Activated CD8-positive, alpha-beta T cell treated with anti-CD3 and anti-CD28 coated beads for 36 hours (primary cell): Measurements from ENCODE around the gene NUDT1. TPM values are rescaled to one million over a fixed set of nuclear protein-coding genes. Genes with fewer than 3 reads are reported as not detected.

Experiments used
- ATAC-seq: fragments of 200-7000 bp; cut with Tn5 transposase; one replicate; pipeline ENCODE4 v1.10.0; 2021; ENCODE audit warnings: mild to moderate bottlenecking, moderate library complexity
- CTCF ChIA-PET: fragments of 350-600 bp; sonication (Branson Sonifier 250); formaldehyde crosslinking; loops from one replicate; lab custom pipeline; 2021; ENCODE audit warnings: antibody characterized with exemption; lab: Charles Lee
- POLR2A ChIA-PET: fragments of 350-600 bp; sonication (Branson Sonifier 250); formaldehyde crosslinking; loops from one replicate; lab custom pipeline; 2021; ENCODE audit warnings: antibody characterized with exemption; lab: Charles Lee
- DNase-seq: peaks from one replicate; pipeline ENCODE4 v3.0.0-alpha.2; 2020
- H3K27ac Mint-ChIP-seq: one replicate; pipeline ENCODE4 v1.8.0; 2021; ENCODE audit warnings: mild to moderate bottlenecking, mixed read lengths
- H3K27me3 Mint-ChIP-seq: one replicate; pipeline ENCODE4 v1.8.0; 2021; ENCODE audit warnings: mixed read lengths
- H3K36me3 Mint-ChIP-seq: one replicate; pipeline ENCODE4 v1.8.0; 2021; ENCODE audit warnings: low read depth, mixed read lengths
- H3K4me1 Mint-ChIP-seq: one replicate; pipeline ENCODE4 v1.8.0; 2021; ENCODE audit warnings: low read depth, mixed read lengths
- H3K4me3 Mint-ChIP-seq: one replicate; pipeline ENCODE4 v1.8.0; 2021; ENCODE audit warnings: mild to moderate bottlenecking, moderate library complexity, mixed read lengths
- H3K9me3 Mint-ChIP-seq: one replicate; pipeline ENCODE4 v1.8.0; 2021; ENCODE audit warnings: mixed read lengths
- intact Hi-C: fragments of 100-400 bp; cut with micrococcal nuclease; formaldehyde crosslinking; loops from one replicate; pipeline ENCODE4 v1.10.0; 2022
- total RNA-seq, 2 experiments: library from RNA; stranded (reverse); gene quantifications; one replicate each; pipeline ENCODE4 v1.2.3, GENCODE V29; 2021
- TF ChIP-seq, protein P1 (sequence below): fragments of 200-600 bp; IDR thresholded peaks from one replicate; pipeline ENCODE4 v1.8.0; 2022; ENCODE audit warnings: antibody characterized with exemption, mild to moderate bottlenecking

Gene NUDT1
- total RNA-seq, 2 experiments from 2014 or later = 90.2 to 93.9 TPM

DNA sequence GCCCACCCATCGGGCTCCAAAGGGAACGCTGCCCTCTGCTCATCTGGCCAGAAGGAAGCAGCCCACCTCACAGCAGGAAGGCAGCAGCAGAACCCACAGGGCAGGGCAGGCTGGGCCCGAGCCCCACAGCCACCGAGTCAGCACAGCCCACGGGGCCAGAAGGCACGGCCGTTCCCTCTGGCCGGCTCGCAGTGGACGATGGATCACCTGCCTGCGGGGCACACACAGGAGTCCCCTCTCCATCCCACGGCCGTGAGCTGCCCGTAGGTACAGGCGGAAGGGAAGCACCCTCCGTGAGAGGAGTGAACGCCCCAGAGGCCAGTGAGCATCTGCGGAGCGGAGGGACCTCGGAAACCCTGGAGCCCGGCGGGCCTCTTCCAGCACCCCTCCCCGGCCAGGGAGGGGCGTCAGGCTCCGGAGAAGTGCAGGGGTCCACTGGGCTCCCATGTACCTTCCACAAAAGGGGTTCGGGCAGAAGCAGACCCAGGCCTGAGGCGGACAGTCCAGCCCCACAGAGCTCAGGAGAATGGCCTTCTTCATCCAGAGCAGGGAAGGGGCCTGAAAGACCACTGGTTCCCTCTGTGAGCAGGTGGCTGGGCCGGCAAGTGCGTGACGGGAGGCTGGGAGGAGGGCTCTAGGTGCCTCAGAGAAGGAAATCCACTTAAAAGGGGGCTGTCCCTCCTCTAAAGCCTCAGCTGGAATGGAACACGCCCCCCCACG lies 11.7 kb downstream of the NUDT1 start:
- Mint-ChIP-seq H3K4me1 (peaks cover 22% of the 10 kb centered on the region), H3K4me3 (no peak overlapping the region), H3K27me3 (no peaks in the 10 kb centered on the region), H3K27ac (no peak overlapping the region), H3K36me3 (peaks cover 16% of the 10 kb centered on the region), H3K9me3 (no peaks in the 10 kb centered on the region)
- ChIA-PET CTCF (no interaction called here), POLR2A (interaction anchor here (1.5 to 1.8 kb wide), 2 partner anchors 9 to 12 kb away, joined by 4 to 5 read pairs; no protein-coding TSS in a partner anchor)
- ATAC-seq (no peak), DNase-seq (no peak)
- intact Hi-C loops = no loop called here
- TF ChIP-seq, protein P1, sequence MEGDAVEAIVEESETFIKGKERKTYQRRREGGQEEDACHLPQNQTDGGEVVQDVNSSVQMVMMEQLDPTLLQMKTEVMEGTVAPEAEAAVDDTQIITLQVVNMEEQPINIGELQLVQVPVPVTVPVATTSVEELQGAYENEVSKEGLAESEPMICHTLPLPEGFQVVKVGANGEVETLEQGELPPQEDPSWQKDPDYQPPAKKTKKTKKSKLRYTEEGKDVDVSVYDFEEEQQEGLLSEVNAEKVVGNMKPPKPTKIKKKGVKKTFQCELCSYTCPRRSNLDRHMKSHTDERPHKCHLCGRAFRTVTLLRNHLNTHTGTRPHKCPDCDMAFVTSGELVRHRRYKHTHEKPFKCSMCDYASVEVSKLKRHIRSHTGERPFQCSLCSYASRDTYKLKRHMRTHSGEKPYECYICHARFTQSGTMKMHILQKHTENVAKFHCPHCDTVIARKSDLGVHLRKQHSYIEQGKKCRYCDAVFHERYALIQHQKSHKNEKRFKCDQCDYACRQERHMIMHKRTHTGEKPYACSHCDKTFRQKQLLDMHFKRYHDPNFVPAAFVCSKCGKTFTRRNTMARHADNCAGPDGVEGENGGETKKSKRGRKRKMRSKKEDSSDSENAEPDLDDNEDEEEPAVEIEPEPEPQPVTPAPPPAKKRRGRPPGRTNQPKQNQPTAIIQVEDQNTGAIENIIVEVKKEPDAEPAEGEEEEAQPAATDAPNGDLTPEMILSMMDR = no peak

DNA sequence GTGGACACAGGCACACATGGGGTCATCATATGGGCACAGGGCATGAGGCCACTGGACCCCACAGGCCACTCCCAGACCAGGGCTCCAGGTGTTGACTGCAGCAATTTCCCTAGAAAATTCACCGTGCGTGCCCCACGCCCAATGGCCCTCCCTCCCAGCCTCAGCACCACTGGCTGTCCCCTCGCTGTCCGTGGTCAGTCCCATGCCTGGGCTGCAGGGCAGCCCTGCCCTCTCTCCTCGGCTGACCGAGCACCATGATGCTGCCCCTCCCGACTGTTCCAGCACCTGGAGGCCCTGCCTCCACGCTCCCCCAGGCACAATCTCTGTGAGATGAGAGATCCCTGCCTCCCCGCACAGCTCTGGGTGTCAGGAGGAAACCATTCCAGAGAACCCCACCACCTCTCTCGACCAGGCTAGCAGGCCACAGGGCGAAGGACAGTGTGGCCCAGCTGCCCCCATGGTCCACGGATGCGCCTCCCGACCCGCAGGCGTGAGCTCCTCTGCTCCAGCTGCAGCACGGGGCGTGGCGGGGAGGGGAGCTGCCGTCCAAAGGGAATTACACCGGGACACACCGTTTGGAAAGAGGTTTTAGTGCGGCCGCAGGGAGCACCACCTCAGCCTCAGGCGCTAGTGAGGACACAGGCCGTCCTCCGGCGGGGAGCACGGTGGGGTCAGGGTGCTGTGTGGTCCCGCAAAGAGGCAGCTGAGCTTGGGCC lies 12.6 kb downstream of the NUDT1 start:
- POLR2A ChIA-PET = interaction anchor here (0.9 to 1.8 kb wide), 3 partner anchors 10 to 100 kb away, joined by 3 to 5 read pairs (median 4); partner anchors contain the start of gene EIF3B
- peaks cover 13% of the 10 kb centered on the region for H3K4me1 Mint-ChIP-seq

DNA sequence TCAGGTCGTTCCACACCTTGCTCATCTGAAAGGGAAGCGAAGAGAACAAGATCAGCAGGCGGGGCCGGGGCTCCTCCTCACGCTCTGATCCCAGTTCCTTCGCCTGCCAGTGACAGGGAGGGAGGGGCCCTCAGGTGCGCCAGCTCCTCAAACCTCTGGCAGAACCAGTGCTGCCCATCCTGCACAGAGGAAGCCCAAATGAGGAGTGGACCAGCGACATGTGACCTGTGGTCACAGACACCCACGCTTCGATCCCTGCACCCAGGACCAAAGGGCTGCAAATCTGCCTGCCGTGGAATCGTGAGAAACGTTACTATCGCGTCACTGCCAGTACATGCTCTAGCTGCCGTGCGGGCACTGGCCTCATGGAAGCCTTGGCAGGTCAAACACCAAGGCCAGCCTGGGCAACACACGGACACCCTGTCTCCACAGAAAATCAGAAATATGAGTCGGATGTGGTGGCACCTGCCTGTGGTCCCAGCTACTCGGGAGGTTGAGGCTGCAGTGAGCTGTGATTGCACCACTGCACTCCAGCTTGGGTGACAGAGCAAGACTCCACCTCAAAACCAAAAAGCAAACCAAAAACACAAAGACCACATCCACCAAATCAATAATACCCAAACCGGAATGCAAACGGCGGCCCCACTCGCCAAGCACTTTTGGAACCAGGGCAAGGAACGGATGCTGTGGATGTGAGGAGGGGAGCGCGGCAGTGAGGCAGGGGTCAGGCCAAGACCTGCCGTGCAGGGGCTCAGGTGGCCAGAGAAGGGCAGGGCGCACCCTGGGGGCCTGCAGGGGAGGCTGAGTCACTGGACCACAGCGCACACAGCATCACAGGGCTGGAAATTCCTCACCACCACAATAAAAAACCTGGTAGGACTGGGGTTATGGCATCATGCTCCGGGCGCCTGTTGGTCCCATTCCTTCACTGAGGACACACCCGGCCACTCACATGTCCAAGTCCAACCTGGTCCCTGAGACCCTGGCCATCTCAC lies 13.4 kb downstream of the NUDT1 start:
- POLR2A ChIA-PET = interaction anchor here (0.9 kb wide), 1 partner anchor 99 kb away, joined by 3 read pairs; the partner anchor contains the start of gene EIF3B
- Mint-ChIP-seq H3K27ac (no peak overlapping the region), H3K9me3 (no peaks in the 10 kb centered on the region), H3K36me3 (peaks cover 6% of the 10 kb centered on the region), H3K4me1 (peaks cover 12% of the 10 kb centered on the region), H3K4me3 (no peak overlapping the region), H3K27me3 (no peaks in the 10 kb centered on the region)
- DNase-seq (no peak), ATAC-seq (no peak)
- TF ChIP-seq, protein P1 = no peak
- CTCF ChIA-PET = interaction anchor here (0.7 kb wide), 1 partner anchor 13 kb away, joined by 3 read pairs; no protein-coding TSS in a partner anchor
- intact Hi-C loops = no loop called here

More for the DNA sequence above, 12.6 kb downstream of the NUDT1 start:
- Mint-ChIP-seq H3K27ac (no peak overlapping the region), H3K27me3 (no peaks in the 10 kb centered on the region), H3K9me3 (no peaks in the 10 kb centered on the region), H3K4me3 (no peak overlapping the region), H3K36me3 (peaks cover 10% of the 10 kb centered on the region)
- ATAC-seq (no peak), DNase-seq (no peak)
- TF ChIP-seq, protein P1 = no peak
- intact Hi-C loops = no loop called here
- CTCF ChIA-PET = no interaction called here

DNA sequence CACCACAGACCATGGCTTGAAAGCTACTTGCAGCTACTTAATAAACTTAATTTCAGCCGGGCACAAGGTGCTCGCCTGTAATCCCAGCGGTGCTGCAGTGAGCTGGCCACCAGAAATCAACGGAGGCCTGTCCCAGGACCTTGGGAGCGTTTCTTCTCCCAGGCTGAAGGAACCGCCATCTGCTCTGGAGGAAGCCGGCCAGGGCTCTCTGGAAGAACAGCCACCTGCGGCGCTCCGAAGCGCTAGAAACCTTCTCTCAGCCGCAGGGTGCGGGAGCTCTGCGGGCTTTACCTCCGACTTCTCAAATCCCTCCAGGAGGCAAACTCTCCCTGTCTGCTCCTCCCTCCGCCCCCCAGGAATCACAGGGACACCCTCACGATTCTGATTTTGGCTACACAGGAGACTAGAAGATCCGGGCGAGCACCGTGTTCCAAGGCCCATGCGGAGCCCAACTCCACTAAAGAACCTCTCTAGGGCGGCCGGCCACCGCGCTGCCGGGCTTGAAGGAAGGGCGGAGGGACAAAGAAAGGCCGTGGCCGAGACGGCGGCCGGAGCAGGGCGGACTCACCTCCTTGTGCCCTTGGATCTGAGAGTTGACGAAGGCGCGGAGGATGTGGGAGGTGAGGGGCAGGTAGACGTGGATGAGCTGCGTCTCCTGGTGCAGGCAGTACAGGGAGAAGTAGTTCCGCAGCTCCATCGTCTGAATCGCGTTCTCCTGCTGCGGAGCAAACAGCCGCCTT lies 14.4 kb downstream of the NUDT1 start:
- Mint-ChIP-seq H3K27ac (no peak overlapping the region), H3K4me1 (peaks cover 14% of the 10 kb centered on the region), H3K27me3 (no peaks in the 10 kb centered on the region), H3K9me3 (no peaks in the 10 kb centered on the region), H3K36me3 (peaks cover 2% of the 10 kb centered on the region), H3K4me3 (no peak overlapping the region)
- intact Hi-C loops = no loop called here
- DNase-seq (no peak), ATAC-seq (no peak)
- TF ChIP-seq, protein P1 = no peak
- CTCF ChIA-PET = interaction anchor here (0.7 kb wide), 1 partner anchor 14 kb away, joined by 3 read pairs; no protein-coding TSS in a partner anchor
- POLR2A ChIA-PET = interaction anchor here (0.6 kb wide), 1 partner anchor 457 kb away, joined by 3 read pairs; no protein-coding TSS in a partner anchor
